Measurements from ENCODE around the gene ZNF281. TPM values are rescaled to one million over a fixed set of nuclear protein-coding genes. Genes with fewer than 3 reads are reported as not detected.
A peak's percentile ranks its signal among the peaks of the same experiment; 100 is the strongest.

Gene ZNF281
- total and polyA plus RNA-seq, 9 of the 15 experiments (the other 6 are each of a cell fraction or from before 2014, with no cell fraction given): 9.6 to 24.9 (median 16.5) TPM

DNA sequence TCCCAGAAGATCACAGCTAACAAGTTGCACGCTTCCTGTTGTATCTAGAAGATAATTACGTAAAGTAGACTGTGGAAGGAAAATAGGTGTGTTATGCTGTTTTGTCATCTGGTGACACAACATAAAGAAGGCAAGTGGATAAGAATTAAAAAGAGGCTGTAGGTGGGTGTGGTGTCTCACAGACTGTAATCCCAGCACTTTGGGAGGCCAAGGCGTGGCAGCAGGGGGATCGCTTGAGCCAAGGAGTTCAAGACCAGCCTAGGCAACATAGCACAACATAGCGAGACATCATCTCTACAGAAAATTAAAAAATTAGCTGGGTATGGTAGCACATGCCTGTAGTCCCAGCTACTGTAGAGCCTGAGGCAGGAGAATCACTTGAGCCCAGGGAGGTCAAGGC is 17.9 kb upstream of the ZNF281 start:
- no TSS peak for BruUV-seq (replicated peaks)
- no peak for TF ChIP-seq XRCC3 (IDR thresholded peaks at IDR 0.05)
- TF ChIP-seq ATF1 (CRISPR knock-in tag; IDR thresholded peaks at IDR 0.05): no peak
- 0 out of 2 replicates have a peak, but pooled peaks have one; percentile 14 for TF ChIP-seq ATF1 (tag; IDR thresholded peaks at IDR 0.05)
- no peak for TF ChIP-seq ZNF274 (IDR thresholded peaks at IDR 0.05; ENCODE audit: borderline replicate concordance, low read depth, low read length)
- TF ChIP-seq, protein P1, sequence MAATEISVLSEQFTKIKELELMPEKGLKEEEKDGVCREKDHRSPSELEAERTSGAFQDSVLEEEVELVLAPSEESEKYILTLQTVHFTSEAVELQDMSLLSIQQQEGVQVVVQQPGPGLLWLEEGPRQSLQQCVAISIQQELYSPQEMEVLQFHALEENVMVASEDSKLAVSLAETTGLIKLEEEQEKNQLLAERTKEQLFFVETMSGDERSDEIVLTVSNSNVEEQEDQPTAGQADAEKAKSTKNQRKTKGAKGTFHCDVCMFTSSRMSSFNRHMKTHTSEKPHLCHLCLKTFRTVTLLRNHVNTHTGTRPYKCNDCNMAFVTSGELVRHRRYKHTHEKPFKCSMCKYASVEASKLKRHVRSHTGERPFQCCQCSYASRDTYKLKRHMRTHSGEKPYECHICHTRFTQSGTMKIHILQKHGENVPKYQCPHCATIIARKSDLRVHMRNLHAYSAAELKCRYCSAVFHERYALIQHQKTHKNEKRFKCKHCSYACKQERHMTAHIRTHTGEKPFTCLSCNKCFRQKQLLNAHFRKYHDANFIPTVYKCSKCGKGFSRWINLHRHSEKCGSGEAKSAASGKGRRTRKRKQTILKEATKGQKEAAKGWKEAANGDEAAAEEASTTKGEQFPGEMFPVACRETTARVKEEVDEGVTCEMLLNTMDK (IDR thresholded peaks at IDR 0.05; ENCODE audit: borderline replicate concordance, insufficient read depth, low read depth, low read length, poor library complexity, severe bottlenecking): no peak
- TF ChIP-seq, protein P2, sequence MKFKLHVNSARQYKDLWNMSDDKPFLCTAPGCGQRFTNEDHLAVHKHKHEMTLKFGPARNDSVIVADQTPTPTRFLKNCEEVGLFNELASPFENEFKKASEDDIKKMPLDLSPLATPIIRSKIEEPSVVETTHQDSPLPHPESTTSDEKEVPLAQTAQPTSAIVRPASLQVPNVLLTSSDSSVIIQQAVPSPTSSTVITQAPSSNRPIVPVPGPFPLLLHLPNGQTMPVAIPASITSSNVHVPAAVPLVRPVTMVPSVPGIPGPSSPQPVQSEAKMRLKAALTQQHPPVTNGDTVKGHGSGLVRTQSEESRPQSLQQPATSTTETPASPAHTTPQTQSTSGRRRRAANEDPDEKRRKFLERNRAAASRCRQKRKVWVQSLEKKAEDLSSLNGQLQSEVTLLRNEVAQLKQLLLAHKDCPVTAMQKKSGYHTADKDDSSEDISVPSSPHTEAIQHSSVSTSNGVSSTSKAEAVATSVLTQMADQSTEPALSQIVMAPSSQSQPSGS (CRISPR knock-in tag; IDR thresholded peaks at IDR 0.05): no peak
- no peak for TF ChIP-seq HDAC6 (IDR thresholded peaks at IDR 0.05; ENCODE audit: low read depth, low read length)
- H3K36me3 ChIP-seq (ENCODE audit: control insufficient read depth, insufficient read depth, low read length): no peaks in the 10 kb centered on the region
- WGBS (ENCODE audit: insufficient coverage, low coverage, missing lambda C conversion rate): 21% methylated on average over 5 of the region's 5 CpGs
- no peaks in the 10 kb centered on the region for H3K27me3 ChIP-seq (ENCODE audit: control insufficient read depth in 2 of 2, insufficient read depth in 2 of 2, low read length in 2 of 2)
- no peak overlapping the region for H3K9ac ChIP-seq (ENCODE audit: insufficient read depth in 1 of 2, low read depth in 2 of 2, low read length in 2 of 2)
- ChIA-PET POLR2A (interaction anchor here (0.7 to 1.4 kb wide), 4 partner anchors 9 to 721 kb away, joined by 3 to 7 read pairs (median 4); no protein-coding TSS in a partner anchor), CTCF (ENCODE audit: low intra/inter-chr PET ratio) (interaction anchor here (0.6 kb wide), 1 partner anchor 58 kb away, joined by 3 read pairs; no protein-coding TSS in a partner anchor)
- DNase-seq (ENCODE audit: extremely low read depth in 1 of 4, low spot score in 3 of 4) (peak in 1 of 4 experiments; percentile 22), FAIRE-seq (peak; percentile 48), ATAC-seq (peak; percentile 52)
- in situ Hi-C loops (cut with MboI): no loop called here
- no peak overlapping the region for H3K4me2 ChIP-seq (ENCODE audit: insufficient read depth, low read length)
- intact Hi-C loops (cut with micrococcal nuclease): no loop called here
- no peaks in the 10 kb centered on the region; the same call in 1 of the 2 replicates for H3K9me3 ChIP-seq (replicated peaks; ENCODE audit: control insufficient read depth, insufficient read depth, low read depth, low read length)
- H2AFZ ChIP-seq (ENCODE audit: low read depth, low read length): no peak overlapping the region
- H3K27ac ChIP-seq (ENCODE audit: extremely low read depth, low read depth, low read length): no peak overlapping the region
- H4K20me1 ChIP-seq (replicated peaks; ENCODE audit: control insufficient read depth, insufficient read depth, low read length): no peaks in the 10 kb centered on the region
- no peak overlapping the region for H3K4me3 ChIP-seq
- H3K9me1 ChIP-seq (ENCODE audit: control insufficient read depth, insufficient read depth, low read length): no peaks in the 10 kb centered on the region
- peaks cover 0 to 3% of the 10 kb centered on the region in 2 experiments; a peak in 1 of 5 replicates for H3K4me1 ChIP-seq (replicated peaks in 1 of 2; ENCODE audit: control insufficient read depth in 2 of 2, insufficient read depth in 2 of 2, low read length in 2 of 2)
- no peaks in the 10 kb centered on the region for H3K79me2 ChIP-seq (ENCODE audit: control insufficient read depth, insufficient read depth, low read length)

Data from K562 (cell line).